Astrocyte of the cerebellum (primary cell): ENCODE results near the gene AVPR1B.

Experiments
- DNase-seq: peaks from one replicate; pipeline ENCODE4 v3.0.0-alpha.2; 2011; ENCODE audit warnings: low read depth
- H3K4me3 ChIP-seq: 2 replicates; pipeline ENCODE4 v1.5.1; 2011; ENCODE audit warnings: mild to moderate bottlenecking, low read depth, low read length, moderate library complexity
- CTCF ChIP-seq: IDR thresholded peaks from 2 replicates; pipeline ENCODE4 v1.5.1; 2012; ENCODE audit warnings: low read length, low read depth, moderate library complexity, mild to moderate bottlenecking; ENCODE audit errors: missing control alignments
- in situ Hi-C: cut with HindIII; loops from 2 replicates; pipeline ENCODE4 v1.10.0; 2017; ENCODE audit warnings: low sequenced_read_pairs

AVPR1B gene

GRCh38 chr1:206125346-206125745 lies 8.2 kb upstream of the AVPR1B start:
- no peak for TF ChIP-seq CTCF

DNA sequence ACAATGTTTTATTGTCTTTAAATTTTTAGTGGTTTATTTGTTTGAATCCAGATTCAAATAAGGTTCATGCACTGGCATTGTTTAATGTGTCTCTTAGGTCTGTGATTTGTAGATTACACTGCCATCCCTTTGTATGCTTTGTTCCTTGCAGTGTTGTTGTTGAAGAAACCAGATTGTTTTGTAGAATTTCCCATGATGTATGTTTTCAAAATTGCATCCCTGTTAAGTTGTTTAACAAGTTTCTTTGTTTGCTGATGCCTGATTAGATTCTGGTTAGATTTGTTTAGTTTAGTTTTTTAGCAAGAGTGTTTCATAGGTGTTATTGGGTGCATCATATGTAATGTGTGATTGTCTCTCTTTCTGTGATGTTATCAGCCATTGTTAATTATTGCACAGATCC lies 5.5 kb upstream of the AVPR1B start:
- no peak for DNase-seq
- TF ChIP-seq CTCF = no peak
- in situ Hi-C loops = loop anchor here (25.0 kb wide), 1 partner anchor 135 kb away; no protein-coding TSS in a partner anchor
- H3K4me3 ChIP-seq = no peak overlapping the region

More at GRCh38 chr1:206125346-206125745, 8.2 kb upstream of the AVPR1B start:
- DNase-seq = no peak
- in situ Hi-C loops = no loop called here
- no peak overlapping the region for H3K4me3 ChIP-seq

- no peak for TF ChIP-seq CTCF
- DNase-seq = no peak
- in situ Hi-C loops = loop anchor here (25.0 kb wide), 1 partner anchor 134 kb away; no protein-coding TSS in a partner anchor
- no peak overlapping the region for H3K4me3 ChIP-seq
Measured at GRCh38 chr1:206121269-206121668, 4.1 kb upstream of the AVPR1B start.

- no peak for TF ChIP-seq CTCF
- no peak for DNase-seq
- in situ Hi-C loops = loop anchor here (25.0 kb wide), 1 partner anchor 133 kb away; no protein-coding TSS in a partner anchor
- H3K4me3 ChIP-seq = no peak overlapping the region
Measured at GRCh38 chr1:206120406-206120805, 3.2 kb upstream of the AVPR1B start.

GRCh38 chr1:206116873-206117150 lies 376 bp downstream of the AVPR1B start:
- TF ChIP-seq CTCF = no peak
- in situ Hi-C loops = loop anchor here (25.0 kb wide), 1 partner anchor 130 kb away; no protein-coding TSS in a partner anchor
- peak overlapping the region; percentile 29 for H3K4me3 ChIP-seq
- DNase-seq = no peak

- H3K4me3 ChIP-seq = no peak overlapping the region
- TF ChIP-seq CTCF = no peak
- DNase-seq = no peak
- in situ Hi-C loops = loop anchor here (25.0 kb wide), 1 partner anchor 129 kb away; no protein-coding TSS in a partner anchor
Measured at GRCh38 chr1:206116191-206116872, 856 bp downstream of the AVPR1B start.
